HG03354 (cell line): ENCODE data around the gene ZFAND3.
A peak's percentile ranks its signal among the peaks of the same experiment; 100 is the strongest.
"Not testable (repeated sequence)": the region's sequence is repeated elsewhere in the genome, so short reads cannot be mapped to it uniquely, and the experiment has no call there.

Experiments used
- ATAC-seq: cut with Tn5 transposase; IDR thresholded peaks from one replicate; pipeline ENCODE4 v1.9.1; 2021; ENCODE audit warnings: mild to moderate bottlenecking; ENCODE audit not compliant: unreplicated experiment, poor library complexity, severe bottlenecking

Gene ZFAND3

DNA sequence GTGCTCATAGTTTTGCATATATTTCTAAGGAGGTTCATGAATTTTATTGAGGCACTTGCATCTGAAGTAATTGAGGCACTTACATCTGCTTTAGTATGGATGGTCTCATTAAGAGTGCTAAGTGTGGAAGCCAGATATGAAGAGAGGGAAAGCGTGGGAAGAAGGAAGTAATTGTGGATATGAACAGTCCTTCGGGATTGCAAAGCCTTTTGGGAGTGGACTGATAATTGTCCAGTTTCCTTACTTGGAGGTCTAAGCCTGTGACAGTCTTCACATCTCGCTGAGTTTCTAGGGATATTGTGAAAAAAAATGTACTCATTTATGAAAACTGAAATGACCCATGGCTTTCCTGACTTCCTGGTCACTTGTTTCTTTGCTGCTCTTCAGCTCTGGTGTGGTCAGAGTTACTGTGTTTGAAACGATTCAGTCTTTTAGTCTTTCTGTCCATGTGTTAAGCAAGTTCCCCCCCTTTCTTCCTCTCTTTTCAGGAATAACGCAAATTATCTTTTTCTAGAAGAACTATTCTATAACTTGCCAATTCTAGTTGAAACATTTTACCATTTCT, 137.3 kb downstream of the ZFAND3 start:
- ATAC-seq, result no peak

DNA sequence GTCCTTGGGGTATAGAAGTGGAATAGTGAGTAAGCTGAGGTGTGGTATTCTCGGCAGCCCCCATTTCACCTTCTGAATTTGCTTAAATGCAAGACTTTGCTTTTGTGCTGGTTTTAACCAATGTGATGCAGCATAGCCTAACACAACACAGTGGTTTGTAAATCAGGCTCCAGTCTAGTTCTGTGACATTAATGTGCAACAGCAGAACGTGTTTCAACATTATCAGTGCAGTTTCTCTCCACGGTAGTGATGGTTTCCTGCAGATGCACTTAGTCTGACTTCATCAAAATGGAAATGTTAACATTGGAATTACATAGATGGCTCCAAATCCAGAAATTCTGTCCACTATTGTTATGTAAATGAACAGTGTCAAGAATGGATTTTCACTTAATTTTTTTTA, 139.5 kb downstream of the ZFAND3 start:
- no peak for ATAC-seq

GRCh38 chr6:37960139-37960935, 140.8 kb downstream of the ZFAND3 start:
- no peak for ATAC-seq

GRCh38 chr6:37962481-37963080, 143.1 kb downstream of the ZFAND3 start:
- ATAC-seq, result not testable (repeated sequence)

DNA sequence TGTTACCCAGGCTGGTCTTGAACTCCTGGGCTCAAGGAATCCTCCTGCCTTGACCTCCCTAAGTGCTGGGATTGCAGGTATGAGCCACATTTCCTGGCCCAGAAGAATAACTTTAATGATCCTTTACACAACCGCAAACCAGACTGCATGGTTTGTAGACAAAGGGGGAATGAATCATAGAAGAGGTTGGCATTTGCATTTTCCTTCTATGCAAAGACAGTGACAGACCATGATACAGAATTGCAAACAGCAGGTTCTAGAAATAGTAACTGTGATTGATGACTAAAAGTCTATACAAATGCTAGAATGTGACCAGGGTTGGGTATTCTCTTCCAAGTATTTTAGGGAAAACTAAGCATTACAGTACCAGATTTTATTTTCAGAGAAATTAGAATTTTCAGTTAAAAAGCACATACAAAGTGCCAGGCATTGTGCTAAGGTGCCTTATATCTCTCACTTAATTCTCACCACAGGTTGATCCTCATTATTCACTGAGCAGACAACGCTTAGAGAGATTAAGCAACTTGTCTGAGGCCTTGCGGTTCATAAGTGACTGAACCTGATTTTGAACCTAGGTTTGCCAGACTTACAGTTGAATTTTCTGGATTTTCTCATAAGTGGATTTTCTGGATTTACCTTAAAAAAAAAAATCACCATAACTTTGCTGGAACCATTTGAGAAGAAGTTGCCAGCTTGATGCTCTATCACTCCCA, 146.6 kb downstream of the ZFAND3 start:
- peak; percentile 83 for ATAC-seq

- no peak for ATAC-seq
Observed at GRCh38 chr6:37966801-37967200, 147.3 kb downstream of the ZFAND3 start.

DNA sequence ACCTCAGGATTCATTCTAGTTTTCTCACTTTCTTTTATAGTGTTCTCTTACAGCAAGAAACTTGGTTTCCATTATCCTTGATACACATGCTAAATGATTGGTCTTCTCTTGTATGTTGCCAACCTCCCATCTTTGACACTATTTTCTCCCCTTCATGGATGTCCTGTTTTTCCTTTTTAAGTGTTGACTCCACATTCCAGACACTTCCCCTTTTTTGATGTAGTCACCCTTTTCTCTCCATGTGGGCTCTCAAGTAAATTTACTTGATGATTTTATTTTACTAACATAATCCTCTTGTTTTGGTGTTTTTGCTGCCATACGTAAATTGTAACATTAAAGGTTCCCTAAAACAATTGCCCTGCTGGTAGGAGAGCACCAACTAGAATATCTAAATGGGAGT, 148.1 kb downstream of the ZFAND3 start:
- ATAC-seq, result no peak

GRCh38 chr6:37971266-37971665, 151.7 kb downstream of the ZFAND3 start:
- ATAC-seq, result no peak

DNA sequence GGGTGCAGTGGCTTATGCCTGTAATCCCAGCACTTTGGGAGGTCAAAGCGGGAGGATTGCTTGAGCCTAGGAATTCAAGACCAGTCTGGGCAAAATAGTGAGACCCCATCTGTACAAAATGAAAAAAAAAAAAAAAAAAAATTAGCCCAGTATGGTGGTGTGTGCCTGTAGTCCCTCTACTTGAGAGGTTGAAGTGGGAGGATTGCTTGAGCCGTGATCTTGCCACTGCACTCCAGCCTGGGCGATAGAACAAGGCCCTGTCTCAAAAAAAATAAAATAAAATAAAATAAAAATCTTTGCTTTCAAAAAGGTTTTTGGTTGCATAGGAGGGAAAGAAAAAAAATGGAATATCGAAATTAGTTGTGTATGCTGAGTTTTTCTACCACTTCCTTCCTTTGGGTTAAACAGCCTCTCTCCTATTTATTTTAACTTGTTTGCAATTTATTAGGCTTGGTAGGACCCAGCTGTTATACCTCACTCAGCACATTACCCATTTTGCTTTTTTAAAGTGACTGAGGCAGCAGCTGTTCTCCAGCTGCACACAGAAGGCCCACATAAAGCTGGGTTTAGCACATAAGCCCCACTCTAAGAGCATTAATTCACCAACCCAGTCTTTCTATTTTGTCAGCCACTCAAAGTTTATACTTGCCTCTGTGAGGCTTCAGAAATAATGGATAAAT, 152.3 kb downstream of the ZFAND3 start:
- no peak for ATAC-seq

DNA sequence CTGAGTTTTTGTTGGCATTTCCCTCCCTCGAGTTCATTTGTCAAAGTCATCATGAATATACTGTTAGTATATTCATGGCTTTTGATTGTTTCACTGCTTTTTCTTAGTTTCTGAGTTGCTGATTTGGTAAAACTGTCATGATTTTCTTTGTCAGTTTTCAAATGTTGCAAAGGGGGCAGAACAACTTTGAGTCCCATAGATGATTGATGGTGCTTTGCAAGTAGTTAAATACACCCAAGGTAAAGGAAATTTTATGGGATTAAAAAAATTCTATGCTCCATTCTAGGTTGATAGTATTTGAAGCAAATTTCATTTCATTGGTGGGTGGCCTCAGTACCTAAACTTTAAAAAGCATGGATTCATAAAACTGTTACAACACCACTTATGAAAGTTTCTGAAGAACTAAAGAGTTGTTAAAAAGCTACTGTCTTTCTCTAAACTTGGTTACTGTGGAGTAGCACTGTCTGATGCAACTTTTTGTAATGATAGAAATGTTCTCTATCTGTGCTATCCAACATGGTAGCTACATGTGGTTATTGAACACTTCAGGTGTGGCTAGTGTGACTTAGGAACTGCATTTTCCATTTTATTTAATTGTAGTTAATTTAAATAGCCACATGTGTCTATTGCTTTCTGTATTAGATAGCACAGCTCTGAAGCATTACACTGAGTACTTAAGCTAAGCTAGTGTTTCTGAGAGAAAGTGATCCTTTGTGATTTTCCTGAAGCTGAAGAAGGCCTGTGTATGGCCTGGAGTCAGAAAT, 153.6 kb downstream of the ZFAND3 start:
- no peak for ATAC-seq

DNA sequence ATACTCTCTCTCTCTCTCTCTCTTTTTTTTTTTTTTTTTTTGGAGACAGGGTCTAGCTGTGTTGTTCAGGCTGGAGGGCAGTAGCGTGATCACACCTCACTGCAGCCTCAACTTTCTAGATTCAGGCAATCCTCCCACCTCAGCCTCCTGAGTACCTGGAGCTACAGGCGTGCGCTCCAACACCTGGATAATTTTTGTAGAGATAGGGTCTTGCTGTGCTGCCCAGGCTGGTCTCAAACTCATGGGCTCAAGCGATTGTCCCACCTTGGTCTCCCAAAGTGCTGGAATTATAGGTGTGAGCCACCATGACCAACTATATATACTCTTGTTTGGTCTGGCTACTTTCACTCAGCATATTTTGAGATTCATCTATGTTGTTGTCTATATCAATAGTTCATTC, 154.9 kb downstream of the ZFAND3 start:
- ATAC-seq, result no peak

DNA sequence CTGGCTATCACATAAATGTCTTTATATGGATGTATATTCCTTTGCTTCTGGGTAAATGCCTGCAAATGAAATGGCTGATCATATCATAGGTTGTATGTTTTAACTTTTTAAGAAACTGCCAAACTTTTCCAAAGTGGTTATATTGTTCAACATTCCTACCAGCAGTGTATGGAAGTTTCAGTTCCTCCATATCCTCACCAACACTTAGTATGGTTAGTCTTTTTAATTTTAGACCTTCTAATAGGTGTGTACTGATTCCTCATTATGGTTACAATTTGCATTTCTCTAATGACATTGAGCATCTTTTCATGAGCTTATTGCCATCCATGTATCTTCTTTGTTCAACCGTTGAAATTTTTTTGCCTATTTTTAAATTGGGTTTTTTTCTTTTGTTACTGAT, 155.4 kb downstream of the ZFAND3 start:
- no peak for ATAC-seq

DNA sequence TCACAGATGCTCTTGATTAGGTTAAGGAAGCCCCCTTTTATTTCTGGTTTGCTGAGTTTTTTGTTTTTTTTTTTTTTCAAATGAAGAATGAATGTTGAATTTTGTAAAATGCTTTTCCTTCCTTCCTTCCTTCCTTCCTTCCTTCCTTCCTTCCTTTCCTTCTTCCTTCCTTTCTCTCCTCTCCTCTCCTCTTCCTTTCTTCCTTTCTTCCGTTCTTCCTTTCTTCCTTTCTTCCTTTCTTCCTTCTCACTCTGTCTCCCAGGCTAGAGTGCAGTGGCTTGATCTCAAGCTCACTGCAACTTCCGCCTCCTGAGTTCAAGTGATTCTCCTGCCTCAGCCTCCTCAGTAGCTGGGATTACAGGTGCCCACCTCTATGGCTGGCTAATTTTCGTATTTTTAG, 158.2 kb downstream of the ZFAND3 start:
- ATAC-seq, result no peak

GRCh38 chr6:37979392-37980221, 160.1 kb downstream of the ZFAND3 start:
- ATAC-seq, result no peak

DNA sequence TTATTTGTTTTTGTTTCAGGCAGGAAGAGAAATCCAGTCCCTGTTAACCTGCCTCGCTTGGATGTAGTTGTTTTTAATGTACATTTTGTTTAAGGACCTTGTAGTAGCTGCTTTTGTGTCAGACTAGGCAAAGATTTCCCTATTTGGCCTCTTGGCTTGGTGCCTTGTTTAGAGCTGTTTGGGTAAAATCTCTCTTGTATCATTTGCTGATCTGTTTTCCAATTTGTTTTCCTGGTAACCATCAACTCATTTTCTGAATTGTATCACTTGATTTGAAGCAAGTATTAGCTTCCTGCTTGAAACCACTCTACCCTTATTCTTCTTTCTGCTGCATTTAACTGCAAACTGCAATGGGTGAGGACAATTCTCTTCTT, 160.7 kb downstream of the ZFAND3 start:
- no peak for ATAC-seq

DNA sequence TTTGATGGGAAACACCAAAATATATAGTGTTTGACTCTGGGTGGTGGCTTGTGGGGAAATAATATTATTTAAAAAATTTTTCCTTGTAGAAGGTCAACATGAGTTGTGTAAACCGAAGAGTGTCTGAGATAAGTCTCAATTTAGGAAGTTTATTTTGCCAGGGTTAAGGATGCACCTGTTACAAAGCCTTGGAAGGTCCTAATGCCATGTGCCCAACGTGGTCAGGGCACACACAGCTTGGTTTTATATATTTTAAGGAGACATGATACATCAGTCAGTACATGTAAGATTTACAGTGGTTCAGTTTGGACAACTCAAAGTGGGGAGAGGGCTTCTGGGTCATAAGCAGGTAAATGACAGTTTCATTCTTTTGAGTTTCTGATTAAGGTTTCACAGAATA, 162.1 kb downstream of the ZFAND3 start:
- no peak for ATAC-seq

- ATAC-seq, result peak; percentile 50
Observed at GRCh38 chr6:37982317-37982716, 162.8 kb downstream of the ZFAND3 start.

DNA sequence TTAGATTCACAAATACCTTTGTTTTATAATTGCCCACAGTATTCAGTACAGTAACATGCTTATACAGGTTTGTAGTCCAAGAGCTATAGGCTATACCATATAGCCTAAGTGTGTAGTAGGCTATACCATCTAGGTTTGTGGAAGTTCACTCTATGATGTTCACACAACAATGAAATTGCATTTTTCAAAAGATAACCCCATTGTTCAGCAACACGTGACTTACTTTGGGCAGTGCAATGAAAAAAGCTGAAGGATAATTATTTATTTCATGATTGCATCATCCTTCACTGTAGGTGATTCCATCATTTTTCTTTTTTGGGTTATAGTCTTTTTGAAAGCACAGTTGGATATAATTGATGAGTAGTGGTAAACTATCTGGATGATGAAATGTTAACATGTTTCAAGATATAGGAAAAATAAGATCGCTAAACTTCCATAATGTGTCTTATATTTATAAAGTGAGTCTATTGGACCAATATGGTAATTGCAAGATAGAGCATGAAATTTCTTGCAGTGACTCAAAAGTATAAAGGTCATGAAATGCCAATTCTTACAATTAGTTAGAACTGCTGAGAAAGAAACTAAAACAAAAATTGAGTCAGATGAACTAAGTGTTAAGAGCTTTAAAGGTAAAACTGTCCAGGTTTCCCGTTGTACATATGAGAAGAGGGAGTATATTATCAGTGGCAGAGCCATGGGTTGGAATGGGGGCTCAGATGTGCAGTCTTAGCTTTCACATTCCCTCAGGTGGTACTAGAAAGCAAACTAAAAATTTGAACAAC, 164.4 kb downstream of the ZFAND3 start:
- no peak for ATAC-seq
